RPMI7951 (cell line): ENCODE data around the gene ACVR2B. TPM values are rescaled to one million over a fixed set of nuclear protein-coding genes. Genes with fewer than 3 reads are reported as not detected.

Experiments used
- DNase-seq: peaks from one replicate; pipeline ENCODE4 v3.0.0-alpha.2; 2012; ENCODE audit warnings: low read depth
- total RNA-seq: library from RNA; depleted of rRNA; stranded (reverse); fragments of >200 nt; shearing (Covaris generic); gene quantifications from 2 replicates; pipeline ENCODE4 v1.2.3, GENCODE V29; 2014

Gene ACVR2B
- total RNA-seq, 1 experiment from 2014 or later = 1.8 TPM

DNA sequence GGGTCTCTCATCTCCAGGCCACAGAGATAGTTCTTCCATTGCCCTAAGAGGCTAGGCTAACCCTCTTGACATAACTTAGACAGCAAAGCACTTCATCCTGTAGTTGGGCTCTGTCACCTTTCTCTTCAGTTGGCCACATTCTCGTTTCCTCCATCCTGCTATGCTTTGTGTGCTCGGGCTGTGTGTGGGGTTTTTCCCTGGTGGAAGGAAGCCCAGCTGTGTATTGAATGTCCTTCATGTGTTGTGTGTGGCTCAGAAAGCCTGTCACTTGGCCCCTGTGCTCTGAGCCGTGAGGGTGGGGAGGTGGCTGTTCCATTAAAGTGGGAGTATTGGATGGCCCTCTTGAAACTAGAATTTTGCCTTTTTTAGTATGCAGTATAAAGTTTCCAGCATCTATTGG, 33.6 kb downstream of the ACVR2B start:
- no peak for DNase-seq

DNA sequence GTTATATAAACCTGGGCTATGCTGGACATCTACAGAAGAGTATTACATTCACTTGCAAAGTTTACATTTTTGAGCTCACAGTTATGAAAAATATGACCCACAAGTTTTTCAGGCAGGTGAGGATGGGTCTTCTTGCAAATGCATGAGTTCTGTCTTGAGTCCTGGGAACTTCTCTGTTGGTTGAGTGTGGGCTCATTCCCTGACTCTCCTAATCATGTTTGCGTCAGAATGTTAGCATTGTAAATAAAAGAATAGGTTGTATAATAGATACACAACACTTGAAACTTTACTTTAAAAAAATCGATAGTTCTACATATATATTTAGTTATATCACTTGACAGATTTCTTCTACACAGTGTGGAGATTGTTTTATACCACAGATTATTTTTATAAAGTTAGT, 35.3 kb downstream of the ACVR2B start:
- no peak for DNase-seq

DNA sequence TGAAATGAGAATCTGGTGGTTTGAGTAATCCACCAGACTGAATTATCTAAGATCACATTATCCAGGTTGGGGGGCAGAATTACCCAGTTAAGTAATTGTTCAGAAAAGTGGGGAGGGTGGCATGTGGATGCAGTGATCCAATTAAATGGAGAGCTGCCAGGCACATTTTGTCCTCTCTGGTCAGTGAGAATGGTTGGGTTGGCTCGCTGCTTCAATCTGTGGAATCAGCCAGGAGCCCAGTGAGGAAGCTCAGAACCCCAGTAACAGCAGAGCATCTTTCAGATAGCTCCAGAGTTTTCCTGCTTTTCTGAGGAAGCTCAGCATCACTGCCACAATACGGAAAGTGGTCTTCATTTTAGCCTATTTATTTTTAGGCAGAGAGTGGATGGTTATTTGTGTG, 36.1 kb downstream of the ACVR2B start:
- DNase-seq = no peak

DNA sequence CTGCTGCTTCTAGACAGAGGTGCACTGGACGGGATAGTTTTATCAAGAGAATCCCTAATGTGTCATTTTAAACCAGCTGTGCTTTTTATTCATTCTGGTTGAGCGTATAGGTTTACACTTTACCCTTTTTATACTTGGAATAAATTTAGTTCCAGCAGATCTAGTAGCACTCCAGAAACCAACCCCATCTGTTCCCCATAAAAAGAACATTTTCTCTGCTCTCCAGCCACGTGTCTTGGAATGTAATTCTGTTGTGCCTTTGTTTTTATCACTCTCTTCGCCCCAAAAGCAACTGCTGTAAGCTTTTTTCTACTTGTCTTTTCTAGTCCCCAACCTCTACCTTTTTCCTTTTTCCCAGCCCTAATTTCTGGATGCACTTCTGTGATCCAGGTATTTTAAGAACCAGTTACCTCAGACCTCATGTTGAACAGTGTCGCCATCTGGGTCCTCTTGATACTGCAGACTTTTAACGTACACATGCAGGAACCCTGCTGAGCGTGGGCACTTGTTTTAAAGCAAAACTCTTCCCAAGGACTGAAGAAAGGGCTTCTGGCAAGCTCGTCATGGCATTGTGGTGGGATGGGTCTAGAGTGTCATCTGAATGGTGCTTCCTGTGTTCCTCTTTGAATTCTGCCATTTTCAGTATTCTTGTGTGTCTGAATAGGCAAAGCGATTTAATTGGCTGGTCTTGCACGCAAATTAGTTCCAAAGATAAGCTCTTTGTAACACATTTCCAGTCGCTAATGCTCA, 36.8 kb downstream of the ACVR2B start:
- DNase-seq = no peak

DNA sequence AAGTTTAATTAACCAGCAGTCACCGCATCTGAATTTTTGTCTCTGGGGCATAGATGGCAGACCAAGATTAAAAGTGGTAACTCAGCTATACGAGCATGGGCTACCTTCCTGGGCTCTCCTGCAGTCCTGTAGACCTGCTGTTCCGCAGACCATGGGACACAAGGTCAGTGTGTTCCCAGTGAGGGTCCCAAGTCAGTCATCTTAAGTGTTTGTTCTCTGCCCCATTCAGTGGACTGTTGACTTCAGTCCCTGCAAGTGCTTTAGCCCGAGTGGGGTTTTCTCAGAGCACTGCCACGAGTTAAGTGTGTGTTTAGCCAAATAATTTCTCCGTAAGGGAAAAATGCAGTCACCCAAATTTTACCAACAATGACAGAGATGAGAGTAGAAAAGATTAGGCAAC, 37.5 kb downstream of the ACVR2B start:
- no peak for DNase-seq

DNA sequence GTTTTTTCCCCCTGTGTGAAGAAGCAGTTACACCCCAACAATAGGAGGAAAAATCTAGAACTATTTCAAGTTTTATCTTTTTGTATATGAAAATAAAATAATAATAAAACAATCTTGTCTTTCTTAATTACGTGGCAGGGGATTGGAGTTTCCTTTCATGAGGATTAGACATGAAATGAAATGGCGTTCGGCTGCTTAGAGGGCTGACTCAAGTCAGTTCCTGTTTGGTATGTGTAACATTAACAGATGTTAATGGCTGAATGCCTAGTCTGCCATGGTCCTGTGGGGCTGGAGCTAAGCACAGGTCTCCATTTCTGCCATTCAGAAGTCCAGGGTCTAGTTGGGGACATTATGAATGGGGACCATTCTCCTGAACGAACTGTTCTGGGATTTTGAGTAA, 39.3 kb downstream of the ACVR2B start:
- peak; percentile 23 for DNase-seq

DNA sequence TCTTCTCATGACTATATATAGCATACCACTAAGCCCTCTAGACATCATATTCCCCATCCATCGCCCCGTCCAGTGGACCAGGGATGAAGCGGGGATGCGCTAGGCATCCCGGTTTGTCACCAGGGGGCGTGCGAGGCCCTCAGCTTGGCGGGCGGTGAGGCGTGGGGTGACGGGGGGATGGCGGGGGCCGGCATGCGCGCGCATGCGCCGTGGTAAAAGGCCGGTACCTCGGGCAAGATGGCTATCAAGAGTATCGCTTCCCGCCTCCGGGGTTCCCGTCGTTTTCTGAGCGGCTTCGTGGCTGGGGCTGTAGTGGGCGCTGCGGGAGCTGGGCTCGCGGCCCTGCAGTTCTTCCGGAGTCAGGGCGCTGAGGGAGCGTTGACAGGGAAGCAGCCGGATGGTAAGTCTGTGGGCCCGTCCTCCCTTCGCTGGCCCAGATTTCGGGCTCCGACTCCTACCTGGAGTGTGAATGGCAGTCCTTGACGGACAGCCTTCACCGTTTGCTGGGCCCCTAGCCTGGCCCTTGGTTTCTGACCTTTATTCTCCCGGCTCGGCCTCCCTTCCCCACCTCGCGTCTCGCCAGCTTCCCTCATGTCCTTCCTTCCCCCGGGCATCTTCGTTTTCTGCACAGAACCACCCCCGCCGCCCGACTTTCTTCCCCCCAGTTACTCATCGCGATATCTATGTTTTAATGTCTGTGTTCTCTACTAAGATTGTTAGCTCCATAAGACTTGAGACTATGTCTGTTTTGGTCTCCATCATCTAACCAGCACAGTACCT, 42.6 kb downstream of the ACVR2B start, which contains the start of gene EXOG:
EXOG (plus strand) TSS at position 210 of the 780 bp plus-strand sequence; CDS start at position 238, 28 bp downstream.
- peak; percentile 90 for DNase-seq

DNA sequence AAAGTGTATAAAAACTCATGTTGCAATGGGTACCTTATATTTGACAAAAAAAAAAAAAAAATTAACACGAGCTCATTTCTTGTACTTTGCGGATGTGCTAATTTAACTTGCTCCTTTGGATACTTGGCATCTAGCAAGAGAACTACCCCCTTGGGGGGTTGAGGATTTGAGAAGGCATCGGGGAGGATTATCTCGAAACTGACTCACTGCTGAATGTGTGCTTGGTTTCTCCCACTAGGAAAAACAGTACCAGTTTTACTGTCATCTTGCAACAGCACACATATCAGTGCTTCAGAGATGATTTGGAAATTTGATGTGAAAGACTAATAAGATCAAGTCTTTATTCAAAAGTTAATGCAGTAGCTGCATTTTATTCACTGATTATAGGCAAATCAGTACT, 43.3 kb downstream of the ACVR2B start:
- peak; percentile 33 for DNase-seq

DNA sequence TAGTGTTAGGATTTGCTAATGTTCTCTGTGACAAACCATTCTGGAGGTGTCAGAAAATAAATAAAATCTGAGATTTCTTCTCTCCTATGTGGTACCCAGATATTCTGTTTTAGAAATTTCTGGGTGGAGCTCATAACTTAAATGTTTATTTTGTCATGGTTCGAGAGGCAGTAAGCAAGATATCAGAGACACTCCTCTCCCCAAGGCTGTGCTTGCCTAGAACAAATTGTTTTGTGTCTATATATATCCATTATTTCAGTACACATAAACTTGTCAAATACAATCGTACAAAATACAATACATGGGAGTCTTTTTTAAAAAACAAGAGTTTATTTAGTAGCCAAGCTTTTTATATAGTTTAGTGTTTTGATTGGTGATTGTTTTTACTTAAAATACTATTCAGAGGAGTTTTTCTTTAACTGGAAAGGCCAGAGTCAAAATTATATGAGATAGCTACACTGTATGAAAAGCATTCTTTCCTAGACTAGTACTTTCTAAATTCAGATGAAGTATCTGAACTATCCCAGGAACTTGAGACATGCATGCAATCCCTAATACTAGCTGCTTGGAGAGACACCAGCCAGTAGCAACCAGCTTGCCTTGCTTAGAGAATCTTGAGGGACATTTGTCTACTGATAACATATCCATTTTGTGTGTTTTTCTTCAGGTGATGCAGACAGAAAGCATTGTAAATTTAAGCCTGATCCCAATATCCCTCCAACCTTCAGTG, 47.2 kb downstream of the ACVR2B start:
- DNase-seq = no peak

DNA sequence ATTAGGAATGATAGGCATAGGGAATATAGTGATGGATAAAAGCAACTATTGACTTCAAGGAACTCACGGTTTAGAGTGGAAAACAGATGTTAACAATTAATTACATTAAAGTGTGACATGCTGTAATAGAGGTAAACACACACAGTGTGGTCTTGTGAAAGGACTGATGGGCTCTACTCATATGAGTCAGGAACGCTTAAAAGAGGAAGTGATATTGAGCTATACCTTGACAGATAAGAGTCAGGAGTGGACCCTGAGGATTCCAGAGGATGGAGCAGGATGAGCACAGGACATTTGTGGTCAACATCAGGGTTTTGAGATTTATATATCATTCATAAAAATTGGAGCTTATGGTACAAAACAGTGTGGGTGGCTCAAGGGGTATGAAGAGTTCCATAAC, 53.4 kb downstream of the ACVR2B start:
- no peak for DNase-seq

DNA sequence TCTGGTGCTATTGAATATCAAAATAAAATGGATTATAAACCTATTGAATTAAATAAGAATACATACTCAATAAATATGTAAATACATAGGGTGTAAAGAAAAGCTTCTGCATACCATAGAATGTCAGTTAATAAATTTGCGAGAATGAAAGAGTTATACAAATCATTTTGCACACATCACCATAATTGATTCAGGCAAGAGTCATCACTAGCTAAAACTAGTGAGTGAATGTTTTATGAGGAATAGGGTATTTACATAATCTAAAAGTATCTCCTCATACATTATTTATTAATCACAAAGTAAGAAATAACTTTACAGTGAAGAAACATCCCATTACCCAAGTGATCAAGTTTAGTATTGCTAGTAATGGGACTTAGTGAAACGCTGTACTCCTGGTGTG, 56.0 kb downstream of the ACVR2B start:
- no peak for DNase-seq

DNA sequence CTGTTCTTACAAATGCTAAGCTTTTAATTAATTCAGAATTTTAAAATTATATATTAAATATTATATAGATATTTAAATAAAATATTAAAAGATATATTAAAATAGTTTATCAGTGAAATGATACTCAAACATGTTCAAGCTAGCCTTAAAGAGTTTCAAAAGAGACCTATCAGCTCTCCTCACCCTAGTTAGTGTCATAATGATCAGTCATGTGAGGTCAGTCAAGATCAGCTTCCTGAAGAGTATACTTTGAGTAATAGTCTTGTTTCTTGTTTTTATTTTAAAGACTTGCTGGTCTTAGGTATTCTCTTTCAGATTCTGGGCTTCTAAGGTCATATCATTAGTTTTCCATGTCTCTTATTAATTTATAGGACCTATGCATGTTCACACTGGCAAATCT, 56.9 kb downstream of the ACVR2B start:
- no peak for DNase-seq

DNA sequence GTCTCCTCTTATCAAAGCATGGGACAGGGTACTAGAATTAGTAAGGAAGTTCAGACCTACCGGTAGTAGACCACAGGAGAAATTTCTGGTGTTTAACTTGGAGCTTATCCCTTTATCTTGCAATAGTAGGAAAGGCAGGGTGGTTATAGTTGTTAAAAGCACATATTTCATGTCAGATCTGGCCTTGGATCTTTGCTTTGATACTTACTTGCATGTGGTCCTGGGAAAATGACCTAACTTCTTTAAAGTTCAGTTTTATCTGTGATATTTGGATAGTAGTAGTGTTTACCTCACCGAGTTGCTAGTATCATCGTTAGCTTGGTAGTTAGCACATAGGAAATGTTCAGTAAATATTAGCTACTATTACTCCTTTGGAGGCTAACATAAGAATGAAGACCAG, 57.9 kb downstream of the ACVR2B start:
- no peak for DNase-seq

DNA sequence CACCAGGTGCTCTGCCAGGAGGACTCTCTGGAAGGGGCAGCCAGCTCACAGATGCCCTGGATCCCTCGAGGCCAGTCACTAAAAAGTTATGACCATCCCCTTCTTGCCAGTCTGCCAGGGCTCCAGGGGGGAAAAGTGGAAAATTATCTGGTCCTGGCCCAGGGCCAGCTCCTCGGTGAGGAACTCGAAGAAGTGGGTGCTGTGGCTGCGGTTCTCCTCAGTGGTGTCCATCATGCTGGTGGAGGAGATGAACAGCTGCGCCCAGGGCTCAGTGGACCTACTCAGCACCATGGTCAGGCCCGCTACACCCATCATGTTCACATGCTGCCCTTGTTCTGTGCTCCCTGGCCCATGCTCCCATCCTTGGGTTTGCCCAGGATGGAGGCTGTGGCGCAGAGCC, 61.7 kb downstream of the ACVR2B start:
- no peak for DNase-seq

DNA sequence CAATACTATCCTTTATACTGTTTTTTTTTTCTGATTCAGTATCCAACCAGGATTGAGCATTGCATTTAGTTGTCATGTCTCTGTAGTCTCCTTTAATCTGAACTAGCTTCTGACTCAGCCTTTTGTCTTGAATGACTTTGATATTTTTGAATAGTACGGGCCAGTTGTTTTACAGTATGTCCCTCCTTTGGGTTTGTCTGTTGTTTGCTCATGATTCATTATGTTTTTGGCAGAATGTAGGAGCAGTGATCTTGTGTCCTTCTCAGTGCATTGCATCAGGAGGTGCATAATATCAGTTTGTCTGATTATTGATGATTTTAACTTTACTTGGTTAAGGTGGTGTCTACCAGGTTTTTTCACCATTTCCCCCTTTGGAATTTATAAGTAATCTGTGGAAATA, 63.0 kb downstream of the ACVR2B start:
- no peak for DNase-seq

DNA sequence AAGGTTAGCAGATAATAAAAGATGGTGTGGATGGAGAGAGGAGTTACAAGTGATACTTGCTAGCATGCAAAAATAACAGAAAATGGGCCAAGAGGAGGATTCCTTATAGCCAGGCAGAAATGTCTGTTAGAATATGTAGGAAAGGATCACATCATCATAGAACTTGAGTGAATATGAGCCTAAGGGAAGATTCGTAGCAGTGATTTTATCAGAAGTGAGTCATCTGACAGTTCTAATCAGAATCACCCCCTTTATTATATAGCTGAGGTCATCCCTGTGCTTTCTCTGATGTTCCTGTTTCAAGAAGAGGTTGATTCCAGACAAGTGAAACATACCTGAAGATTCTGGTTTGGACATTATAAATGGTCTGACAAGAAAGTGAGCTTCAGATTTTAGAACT, 65.3 kb downstream of the ACVR2B start:
- peak; percentile 31 for DNase-seq

DNA sequence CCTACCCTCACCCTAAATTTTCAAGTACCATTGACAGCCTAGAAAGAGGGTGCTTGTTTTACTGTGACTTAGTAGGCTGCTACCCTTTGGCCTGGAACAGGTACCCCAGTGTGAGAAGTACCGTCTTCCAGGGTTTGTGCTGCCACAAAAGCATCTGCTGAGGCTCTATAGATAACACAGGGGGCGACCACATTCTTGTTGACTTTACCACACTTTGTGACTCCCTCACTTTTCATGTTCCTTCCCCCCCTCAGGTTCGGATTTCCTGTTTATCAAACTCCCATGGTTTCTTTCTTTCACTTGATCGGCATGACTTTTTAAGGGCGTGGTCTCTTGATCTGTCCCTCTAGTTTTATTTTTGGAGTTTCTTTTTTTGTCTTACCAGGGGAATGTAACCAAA, 66.0 kb downstream of the ACVR2B start:
- no peak for DNase-seq

DNA sequence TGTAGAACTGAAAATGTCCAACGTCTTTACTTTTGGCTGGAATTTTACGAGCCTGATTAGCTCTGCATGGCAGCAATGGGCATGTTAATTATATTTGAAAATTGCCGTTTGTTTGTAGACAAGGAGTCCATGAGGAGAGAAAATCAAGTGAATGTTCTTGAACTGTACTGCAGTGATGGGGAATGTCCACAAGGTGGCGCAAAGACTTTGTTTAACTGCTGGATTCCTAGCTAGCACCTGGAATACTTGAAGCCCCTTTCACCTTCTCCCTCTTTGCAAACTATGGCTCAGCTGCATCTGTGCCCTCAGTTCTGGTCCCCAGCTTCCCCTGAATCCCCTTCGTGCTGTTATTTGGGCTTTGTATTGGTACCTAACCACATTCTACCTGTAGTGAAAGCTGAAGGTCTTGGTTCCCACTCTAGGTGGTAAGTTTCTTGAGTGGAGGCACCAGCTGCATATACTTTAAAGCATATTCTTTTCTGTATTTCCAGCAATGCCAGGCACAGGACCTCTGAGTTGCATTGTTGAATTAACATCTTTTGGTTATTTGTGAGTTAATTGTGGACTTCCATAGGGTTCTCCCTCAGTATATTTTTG, 67.8 kb downstream of the ACVR2B start:
- peak; percentile 62 for DNase-seq

DNA sequence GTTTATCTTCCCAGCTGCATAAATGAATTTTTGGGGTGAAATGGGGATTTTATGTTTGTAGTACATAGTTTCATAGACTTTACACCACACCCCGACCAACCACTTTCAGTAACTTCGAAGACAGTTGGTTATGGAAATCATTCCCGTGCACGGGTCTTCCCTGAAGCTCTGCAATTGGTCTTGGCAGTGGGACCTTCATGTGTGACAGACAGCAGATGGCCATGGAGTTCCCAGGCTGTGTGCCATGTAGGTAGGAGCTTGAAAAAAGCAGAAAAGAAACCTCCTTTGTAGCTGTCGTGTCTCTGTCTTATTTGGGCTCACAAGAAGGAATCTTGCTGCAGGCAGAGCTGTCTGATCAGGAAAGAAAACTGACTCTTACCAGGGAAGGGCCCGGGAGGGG, 68.3 kb downstream of the ACVR2B start:
- no peak for DNase-seq

DNA sequence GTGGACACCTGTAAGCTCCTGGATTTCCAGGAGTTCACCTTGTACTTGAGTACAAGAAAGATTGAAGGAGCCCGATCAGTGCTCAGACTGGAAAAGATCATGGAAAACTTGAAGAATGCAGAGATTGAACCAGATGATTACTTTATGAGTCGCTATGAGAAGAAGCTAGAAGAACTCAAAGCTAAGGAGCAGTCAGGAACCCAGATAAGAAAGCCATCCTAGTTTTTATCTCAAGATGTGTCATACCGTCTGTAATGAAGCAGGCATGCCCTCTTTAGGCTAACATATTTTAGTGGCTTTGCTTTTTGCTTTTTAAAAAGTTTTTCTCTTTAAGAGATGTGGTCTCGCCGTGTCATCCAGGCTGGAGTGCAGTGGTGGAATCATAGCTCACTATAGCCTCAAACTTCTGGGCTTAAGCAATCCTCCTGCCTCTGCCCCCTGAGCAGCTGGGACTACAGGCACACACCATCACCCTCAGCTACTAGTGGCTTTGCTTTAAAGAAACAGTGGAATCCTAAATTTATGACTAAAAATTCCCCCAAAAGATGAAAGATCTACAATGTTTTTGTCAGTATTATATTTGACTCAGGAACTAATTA, 70.5 kb downstream of the ACVR2B start:
- no peak for DNase-seq

DNA sequence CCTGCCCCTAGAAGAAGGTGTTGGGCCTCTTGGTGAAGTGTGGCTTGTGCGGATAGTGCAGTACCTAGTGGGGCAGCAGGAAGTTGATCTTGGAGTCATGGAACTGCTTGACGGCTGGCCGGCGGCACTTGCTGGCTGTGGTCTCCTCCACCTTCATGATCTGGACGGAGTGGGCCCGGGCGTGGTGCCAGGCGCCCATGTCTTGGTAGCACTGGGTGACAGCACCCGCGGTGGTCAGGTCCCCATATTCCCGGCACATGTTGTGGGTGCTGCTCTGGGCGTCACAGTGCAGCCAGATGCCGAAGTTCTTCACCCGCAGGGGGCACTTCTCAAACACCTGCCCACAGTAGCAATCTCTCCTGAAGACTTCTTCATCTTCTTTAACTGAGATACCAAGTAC, 73.1 kb downstream of the ACVR2B start:
- DNase-seq = no peak

DNA sequence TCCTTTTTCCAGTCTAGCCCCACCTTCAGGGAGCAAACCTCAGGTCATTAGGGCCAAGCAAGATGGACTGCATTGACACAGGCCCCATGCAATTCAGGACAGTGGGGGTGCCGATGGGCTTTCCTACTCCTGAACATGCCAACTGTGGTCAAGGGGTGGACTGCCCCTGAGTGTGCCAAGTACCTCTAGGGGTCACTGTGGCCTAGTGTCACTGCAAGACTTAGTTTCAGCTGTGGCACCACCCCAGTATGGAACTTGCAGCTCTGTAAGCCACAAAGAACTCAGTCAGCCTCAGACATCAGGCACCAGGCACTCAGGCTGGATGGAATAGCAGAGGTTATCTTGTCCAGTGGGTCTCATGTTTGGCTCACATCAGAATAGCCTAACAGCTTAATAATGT, 74.8 kb downstream of the ACVR2B start:
- DNase-seq = peak; percentile 31
